PC-9 (cell line): ENCODE results near the gene PGPEP1. TPM values are rescaled to one million over a fixed set of nuclear protein-coding genes. Genes with fewer than 3 reads are reported as not detected.

Source experiments
- BruUV-seq: library from RNA; stranded (reverse); fragments of 400-500 nt; replicated peaks from 2 replicates; lab custom pipeline; 2021; lab: Mats Ljungman, UMichigan
- CTCF ChIA-PET: fragments of 300-600 bp; sonication (Branson Sonifier 250); formaldehyde crosslinking; loops from one replicate; lab custom pipeline; 2022; ENCODE audit warnings: antibody characterized with exemption; lab: Charles Lee
- POLR2A ChIA-PET: fragments of 300-600 bp; sonication (Branson Sonifier 250); formaldehyde crosslinking; loops from one replicate; lab custom pipeline; 2022; ENCODE audit warnings: antibody characterized with exemption; ENCODE audit not compliant: unreplicated experiment; lab: Charles Lee
- DNase-seq, 2 experiments: peaks; one replicate each; pipeline versions ENCODE4 v3.0.0 to v3.0.0-alpha.2; 2015 to 2022; ENCODE audit warnings: mixed read lengths in 1 of 2
- H2AFZ ChIP-seq: fragments of 200-600 bp; sonication (generic); 2 replicates; pipeline ENCODE4 v1.8.1; 2017; ENCODE audit warnings: antibody characterized with exemption
- H3F3A ChIP-seq: fragments of 200-600 bp; sonication (generic); 2 replicates; pipeline ENCODE4 v1.8.1; 2017; ENCODE audit warnings: antibody characterized with exemption, mild to moderate bottlenecking, low read depth; ENCODE audit not compliant: insufficient read depth
- H3K27ac ChIP-seq: fragments of 200-600 bp; sonication (generic); 2 replicates; pipeline ENCODE4 v1.6.1; 2016; ENCODE audit warnings: mixed run types
- H3K27me3 ChIP-seq: fragments of 200-600 bp; sonication (generic); 2 replicates; pipeline ENCODE4 v1.6.1; 2016; ENCODE audit warnings: low read depth, mixed run types; ENCODE audit not compliant: insufficient read depth
- H3K36me3 ChIP-seq: fragments of 200-600 bp; sonication (generic); 2 replicates; pipeline ENCODE4 v1.6.1; 2016; ENCODE audit warnings: low read depth, mixed run types
- H3K4me1 ChIP-seq: fragments of 200-600 bp; sonication (generic); replicated peaks from 2 replicates; pipeline ENCODE4 v1.6.1; 2016; ENCODE audit warnings: mixed run types; ENCODE audit not compliant: insufficient read depth
- H3K4me2 ChIP-seq: fragments of 200-600 bp; sonication (generic); 2 replicates; pipeline ENCODE4 v1.6.1; 2017; ENCODE audit warnings: mixed run types
- H3K4me3 ChIP-seq: fragments of 200-600 bp; sonication (generic); 2 replicates; pipeline ENCODE4 v1.6.1; 2016; ENCODE audit warnings: mixed run types
- H3K79me2 ChIP-seq: fragments of 200-600 bp; sonication (generic); 2 replicates; pipeline ENCODE4 v1.6.1; 2017; ENCODE audit warnings: low read depth, mixed run types
- H3K9me2 ChIP-seq: fragments of 200-600 bp; sonication (generic); 2 replicates; pipeline ENCODE4 v1.8.1; 2017; ENCODE audit warnings: mild to moderate bottlenecking; ENCODE audit not compliant: insufficient read depth
- H3K9me3 ChIP-seq: fragments of 200-600 bp; sonication (generic); 2 replicates; pipeline ENCODE4 v1.8.1; 2016; ENCODE audit warnings: low read depth; ENCODE audit not compliant: insufficient read depth
- H4K20me1 ChIP-seq: fragments of 200-600 bp; sonication (generic); 2 replicates; pipeline ENCODE4 v1.8.1; 2017; ENCODE audit not compliant: insufficient read depth
- CTCF ChIP-seq: fragments of 200-600 bp; sonication (generic); conservative IDR thresholded peaks from 2 replicates; pipeline ENCODE4 v1.6.1; 2017; ENCODE audit warnings: mixed run types, antibody characterized with exemption, mild to moderate bottlenecking, moderate library complexity
- EZH2 ChIP-seq: fragments of 200-600 bp; sonication (generic); IDR thresholded peaks from 2 replicates; pipeline ENCODE4 v1.8.0; 2017; ENCODE audit warnings: antibody characterized with exemption, low read depth
- intact Hi-C: fragments of 100-400 bp; cut with micrococcal nuclease; formaldehyde crosslinking; loops from one replicate; pipeline ENCODE4 v1.10.0; 2022; ENCODE audit not compliant: unreplicated experiment
- total RNA-seq: library from RNA; stranded (reverse); gene quantifications from 2 replicates; pipeline ENCODE4 v1.2.3, GENCODE V29; 2021

Gene PGPEP1
- total RNA-seq, 1 experiment from 2014 or later: 53.6 TPM

GRCh38 chr19:18384775-18385174 is 44.4 kb downstream of the PGPEP1 start:
- Histone ChIP-seq H3K9me3 (no peaks in the 10 kb centered on the region), H3K4me3 (no peak overlapping the region), H3K36me3 (peaks cover 25% of the 10 kb centered on the region), H3K27me3 (no peaks in the 10 kb centered on the region), H3K4me2 (peak overlapping the region; percentile 86; the same call in 1 of the 2 replicates), H2AFZ (no peak overlapping the region), H4K20me1 (peaks cover 29% of the 10 kb centered on the region), H3K4me1 (peaks cover 23% of the 10 kb centered on the region), H3K79me2 (peaks cover 31% of the 10 kb centered on the region), H3K27ac (no peak overlapping the region), H3F3A (peaks cover 50% of the 10 kb centered on the region), H3K9me2 (no peaks in the 10 kb centered on the region)
- DNase-seq: peak in 1 of 2 experiments; percentile 33
- CTCF ChIA-PET: interaction anchor here (0.6 kb wide), 1 partner anchor 36 kb away, joined by 4 read pairs; no protein-coding TSS in a partner anchor
- BruUV-seq: no TSS peak
- TF ChIP-seq EZH2 (no peak), CTCF (no peak)
- intact Hi-C loops: no loop called here
- POLR2A ChIA-PET: no interaction called here

GRCh38 chr19:18385359-18385674 is 44.9 kb downstream of the PGPEP1 start:
- intact Hi-C loops: no loop called here
- no peaks in the 10 kb centered on the region for H3K9me3 ChIP-seq
- TF ChIP-seq EZH2 (no peak), CTCF (no peak)
- BruUV-seq: no TSS peak
- H3K4me1 ChIP-seq: peaks cover 21% of the 10 kb centered on the region
- H4K20me1 ChIP-seq: peaks cover 33% of the 10 kb centered on the region
- CTCF ChIA-PET: interaction anchor here (0.5 to 0.8 kb wide), 4 partner anchors 17 to 607 kb away, joined by 3 to 9 read pairs (median 4); no protein-coding TSS in a partner anchor
- no peaks in the 10 kb centered on the region for H3K27me3 ChIP-seq
- peaks cover 54% of the 10 kb centered on the region for H3F3A ChIP-seq
- no peak for DNase-seq
- no peaks in the 10 kb centered on the region for H3K9me2 ChIP-seq
- POLR2A ChIA-PET: interaction anchor here (0.5 to 1.1 kb wide), 6 partner anchors 14 to 177 kb away, joined by 3 to 13 read pairs (median 6); no protein-coding TSS in a partner anchor
- H3K79me2 ChIP-seq: peaks cover 31% of the 10 kb centered on the region
- H2AFZ ChIP-seq: no peak overlapping the region
- H3K4me2 ChIP-seq: peak overlapping the region; percentile 86
- H3K36me3 ChIP-seq: peaks cover 28% of the 10 kb centered on the region
- peak overlapping the region; percentile 58 for H3K27ac ChIP-seq
- peak overlapping the region; percentile 91; the same call in 1 of the 2 replicates for H3K4me3 ChIP-seq

GRCh38 chr19:18385675-18386542 is 45.5 kb downstream of the PGPEP1 start, which contains the start of gene GDF15:
Gene GDF15 (plus strand): TSS chr19:18386158. CDS start chr19:18386190, 32 bp downstream.
- Histone ChIP-seq H3K36me3 (peaks cover 28% of the 10 kb centered on the region), H2AFZ (no peak within 1 kb of the TSS), H3K4me3 (peak within 1 kb of the TSS; percentile 91), H4K20me1 (peaks cover 33% of the 10 kb centered on the region), H3F3A (peaks cover 54% of the 10 kb centered on the region), H3K27me3 (no peaks in the 10 kb centered on the region), H3K9me3 (no peaks in the 10 kb centered on the region), H3K27ac (peak within 1 kb of the TSS; percentile 73), H3K79me2 (peaks cover 31% of the 10 kb centered on the region), H3K4me1 (peaks cover 16% of the 10 kb centered on the region), H3K9me2 (no peaks in the 10 kb centered on the region), H3K4me2 (peak within 1 kb of the TSS; percentile 86)
- peak; percentile 85 to 86 for DNase-seq
- TSS peak; percentile 82 for BruUV-seq
- ChIA-PET CTCF (interaction anchor here (0.5 to 0.8 kb wide), 4 partner anchors 17 to 606 kb away, joined by 3 to 9 read pairs (median 4); no protein-coding TSS in a partner anchor), POLR2A (interaction anchor here (0.5 to 1.1 kb wide), 6 partner anchors 13 to 177 kb away, joined by 3 to 13 read pairs (median 6); no protein-coding TSS in a partner anchor)
- intact Hi-C loops: loop anchor here (1.0 kb wide), 1 partner anchor 37 kb away; no protein-coding TSS in a partner anchor
- peak; percentile 96 for TF ChIP-seq CTCF
- no peak for TF ChIP-seq EZH2
